NCI-H524 treated with DMSO at 0.1 percent for 48 hours (cell line): ENCODE data around the gene FRRS1L.

Experiments used
- DNase-seq: peaks from one replicate; lab custom pipeline; 2025; lab: John Stamatoyannopoulos, UW

FRRS1L gene

GRCh38 chr9:109166771-109167601 lies at the start of gene FRRS1L:
Gene FRRS1L, minus strand, starts transcription at chr9:109167249. Its CDS starts 111 bp downstream, at chr9:109167138.
- DNase-seq = no peak

DNA sequence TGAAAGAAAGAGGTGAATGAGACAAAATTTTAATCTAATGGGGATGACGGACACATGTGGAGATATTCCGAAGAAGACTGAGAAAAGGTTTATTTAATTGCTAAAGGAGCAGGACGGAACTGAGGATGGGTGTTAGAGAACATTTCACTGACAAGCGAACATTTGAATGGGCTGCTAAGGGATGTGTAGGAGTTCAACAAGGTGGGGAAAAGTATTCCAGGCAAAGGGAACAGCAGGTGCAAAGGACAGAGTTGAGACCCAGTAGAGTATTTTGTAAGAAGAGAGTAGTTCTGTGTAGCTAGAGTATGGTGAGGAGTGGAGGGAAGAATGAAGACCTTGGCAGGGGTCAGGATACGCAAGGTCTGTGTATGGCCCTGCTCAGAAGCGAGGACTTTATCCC lies 47.4 kb upstream of the FRRS1L start:
- DNase-seq = no peak

DNA sequence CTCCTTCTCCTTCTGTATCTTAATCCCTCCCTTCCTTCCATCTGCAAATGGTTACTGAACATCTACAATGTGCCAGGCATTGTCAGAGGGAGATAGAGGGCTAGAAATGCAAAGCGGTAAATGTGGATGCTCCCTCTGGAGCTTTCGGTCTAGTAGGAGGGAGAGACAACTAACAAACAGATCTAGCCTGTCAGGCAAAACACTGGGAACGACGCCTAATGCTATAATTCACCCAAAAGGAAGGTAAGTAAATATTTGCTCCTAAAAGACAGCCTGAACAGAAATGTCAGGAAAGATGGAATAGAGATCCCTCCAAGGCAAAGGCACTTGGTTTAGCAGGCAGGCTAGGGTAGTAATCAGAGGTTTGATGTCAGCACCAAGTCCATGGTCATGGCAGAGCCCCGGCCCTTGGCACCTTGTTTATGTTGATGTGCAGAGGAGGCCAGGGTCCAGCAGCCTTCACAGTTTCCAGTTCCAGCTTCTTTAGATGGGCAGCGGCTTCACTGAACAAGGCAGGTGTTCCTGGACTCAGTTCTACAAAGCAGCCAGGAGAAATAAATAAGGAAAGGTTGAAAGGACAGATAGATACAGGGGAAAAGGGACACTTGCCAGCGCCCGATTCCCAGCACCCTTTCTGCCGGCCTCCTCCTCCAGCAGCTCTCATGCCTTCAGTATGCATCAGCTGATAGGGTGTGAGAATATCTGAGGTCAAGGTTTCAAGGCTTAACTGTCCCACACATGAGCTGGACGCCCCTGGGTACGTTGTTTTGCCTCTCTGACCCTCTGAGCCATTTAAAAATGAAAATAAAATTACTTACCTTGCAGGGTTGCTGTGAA lies 46.5 kb upstream of the FRRS1L start:
- DNase-seq = no peak

- DNase-seq = no peak
These were observed 45.7 kb upstream of the FRRS1L start for GRCh38 chr9:109212768-109213167.

DNA sequence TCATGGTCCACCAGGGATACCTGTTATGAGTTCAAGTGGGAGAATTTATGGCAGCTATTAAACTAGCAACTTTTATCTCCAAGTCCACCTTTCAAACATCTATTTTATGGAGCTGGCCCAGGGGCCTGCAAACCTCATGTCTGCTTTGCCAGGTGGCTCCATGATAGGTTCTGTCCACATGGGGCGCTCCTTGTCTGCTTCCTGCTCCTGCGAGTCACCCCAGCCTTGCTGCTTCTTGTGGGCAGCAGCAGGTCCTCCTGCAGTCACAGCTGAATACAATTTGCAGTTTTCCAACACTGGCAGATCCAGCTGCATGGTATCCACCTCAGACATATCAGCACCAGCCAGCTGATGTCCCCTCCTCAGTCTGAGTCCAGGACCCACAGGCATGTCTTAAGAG lies 39.6 kb upstream of the FRRS1L start:
- no peak for DNase-seq

DNA sequence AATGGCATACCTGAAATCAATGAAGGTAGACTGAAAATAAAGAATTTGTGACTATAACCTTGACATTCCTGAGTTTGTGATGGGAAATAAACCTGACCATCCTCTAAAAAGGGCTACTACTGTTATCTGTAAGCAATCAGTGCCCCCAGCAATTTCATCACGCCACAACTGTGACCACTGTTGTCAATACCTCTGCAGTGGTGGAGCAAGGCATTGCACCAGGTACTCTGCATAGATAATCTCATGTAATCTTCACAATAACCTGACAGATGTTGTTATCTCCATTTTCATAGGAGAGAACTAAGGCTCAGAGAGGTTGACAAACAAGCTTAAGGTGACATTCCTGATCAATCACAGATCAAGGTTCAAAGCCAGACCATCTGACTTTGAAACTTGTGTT lies 38.5 kb upstream of the FRRS1L start:
- no peak for DNase-seq

GRCh38 chr9:109203761-109204360 lies 36.8 kb upstream of the FRRS1L start:
- no peak for DNase-seq

DNA sequence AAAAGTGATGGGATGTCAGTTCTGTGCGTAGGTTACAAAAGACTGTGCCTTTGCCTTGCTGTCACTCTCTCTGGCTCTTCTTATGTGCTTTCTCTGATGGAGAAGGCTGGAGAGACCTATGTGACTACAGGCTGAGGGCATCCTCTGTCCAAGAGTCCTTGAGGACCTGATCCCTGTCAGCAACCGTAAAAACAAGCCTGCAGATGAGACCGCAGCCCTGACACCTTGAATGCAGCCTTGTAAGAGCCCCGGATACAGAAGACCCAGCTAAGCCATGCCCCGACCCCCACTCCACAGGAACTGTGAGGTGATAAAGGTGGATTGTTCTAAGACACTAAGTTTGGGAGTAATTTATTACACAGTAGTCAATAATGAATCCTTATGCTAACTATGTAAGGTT lies 32.6 kb upstream of the FRRS1L start:
- DNase-seq = no peak

DNA sequence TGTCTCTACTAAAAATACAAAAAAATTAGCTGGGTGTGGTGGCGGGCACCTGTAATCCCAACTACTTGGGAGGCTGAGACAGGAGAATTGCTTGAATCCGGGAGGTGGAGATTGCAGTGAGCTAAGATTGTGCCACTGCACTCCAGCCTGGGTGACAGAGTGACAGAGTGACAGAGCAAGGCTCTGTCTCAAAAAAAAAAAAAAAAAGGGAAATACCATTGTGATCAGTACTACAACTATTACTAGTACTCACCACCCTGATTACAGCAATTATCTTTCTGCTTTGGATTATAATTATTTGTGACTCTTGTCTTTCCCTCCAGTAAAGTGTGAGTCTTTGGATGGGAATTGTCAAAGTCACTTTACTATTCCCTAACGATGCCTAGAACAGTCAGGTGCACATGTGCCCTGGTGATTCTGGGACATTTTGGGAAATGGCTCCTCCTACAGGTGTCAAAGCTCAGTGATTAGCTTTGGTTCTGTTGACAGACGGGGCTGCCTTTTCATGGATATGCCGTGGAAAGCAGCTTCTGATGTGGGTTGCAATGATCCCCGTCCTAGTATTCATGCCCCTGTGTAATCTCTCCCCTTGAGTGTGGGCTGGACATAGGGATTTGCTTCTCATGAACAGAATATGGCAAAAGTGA lies 31.8 kb upstream of the FRRS1L start:
- DNase-seq = no peak

DNA sequence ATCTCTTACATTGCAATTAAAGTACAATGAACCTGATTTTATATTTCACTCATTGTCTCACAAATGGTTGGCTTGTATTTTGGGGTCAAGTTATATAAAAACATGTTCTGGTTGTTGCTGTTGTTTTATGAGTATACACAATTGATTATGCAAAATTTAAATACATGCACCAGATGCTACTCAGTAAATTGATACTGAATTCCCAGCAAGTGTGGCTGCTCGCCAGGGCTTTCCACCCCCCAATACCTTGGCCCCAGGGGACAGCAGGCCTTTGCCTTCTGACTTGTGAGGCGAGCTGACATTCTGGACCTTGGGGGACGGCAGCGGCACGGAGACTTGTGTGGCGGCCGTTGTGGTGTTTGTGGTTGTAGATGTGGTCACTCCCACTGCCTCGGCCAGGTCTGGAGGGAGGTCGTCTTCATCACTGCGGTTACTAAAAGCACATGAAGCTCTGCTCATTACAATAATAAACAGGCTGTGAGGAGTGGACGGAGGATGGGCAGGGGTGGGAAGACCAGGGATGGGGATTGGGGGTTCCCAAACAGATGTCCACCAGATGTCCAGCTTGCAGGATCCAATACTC lies 27.0 kb upstream of the FRRS1L start:
- DNase-seq = peak; percentile 75

- DNase-seq = peak; percentile 58
These were observed 25.8 kb upstream of the FRRS1L start for GRCh38 chr9:109192732-109193361.

GRCh38 chr9:109191746-109192145 lies 24.7 kb upstream of the FRRS1L start:
- no peak for DNase-seq

- DNase-seq = no peak
These were observed 23.1 kb upstream of the FRRS1L start for GRCh38 chr9:109190151-109190550.

DNA sequence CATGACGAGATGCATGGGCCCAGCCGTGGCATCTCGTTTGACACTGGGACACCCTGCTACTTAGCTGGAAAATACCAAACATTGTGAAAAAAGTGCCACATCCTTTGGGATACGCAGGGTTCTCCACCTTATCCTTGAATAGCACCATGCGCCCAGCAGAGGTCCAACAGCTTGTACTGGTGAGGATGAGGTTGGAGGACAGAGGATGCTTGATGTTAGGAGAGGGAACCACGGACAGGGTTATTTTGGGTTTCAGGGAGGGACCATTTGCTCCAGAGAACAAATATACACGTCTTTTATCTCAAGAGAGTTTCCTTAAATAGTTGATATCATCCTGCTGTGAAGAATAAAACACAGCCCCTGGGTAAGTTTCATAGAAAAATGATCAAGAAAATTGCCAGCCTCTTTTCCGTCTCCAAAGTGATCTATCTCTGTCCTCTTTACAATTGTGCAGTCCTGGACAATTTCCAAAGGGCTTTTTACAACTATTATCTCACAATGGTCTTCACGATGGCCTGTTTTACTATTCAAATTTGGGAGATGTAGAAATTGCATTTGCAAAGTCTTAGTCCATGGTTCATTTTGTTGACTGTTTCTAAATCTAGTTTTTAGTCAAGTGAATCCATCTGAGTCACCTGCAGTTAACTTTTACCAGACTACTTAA lies 19.9 kb upstream of the FRRS1L start:
- no peak for DNase-seq

DNA sequence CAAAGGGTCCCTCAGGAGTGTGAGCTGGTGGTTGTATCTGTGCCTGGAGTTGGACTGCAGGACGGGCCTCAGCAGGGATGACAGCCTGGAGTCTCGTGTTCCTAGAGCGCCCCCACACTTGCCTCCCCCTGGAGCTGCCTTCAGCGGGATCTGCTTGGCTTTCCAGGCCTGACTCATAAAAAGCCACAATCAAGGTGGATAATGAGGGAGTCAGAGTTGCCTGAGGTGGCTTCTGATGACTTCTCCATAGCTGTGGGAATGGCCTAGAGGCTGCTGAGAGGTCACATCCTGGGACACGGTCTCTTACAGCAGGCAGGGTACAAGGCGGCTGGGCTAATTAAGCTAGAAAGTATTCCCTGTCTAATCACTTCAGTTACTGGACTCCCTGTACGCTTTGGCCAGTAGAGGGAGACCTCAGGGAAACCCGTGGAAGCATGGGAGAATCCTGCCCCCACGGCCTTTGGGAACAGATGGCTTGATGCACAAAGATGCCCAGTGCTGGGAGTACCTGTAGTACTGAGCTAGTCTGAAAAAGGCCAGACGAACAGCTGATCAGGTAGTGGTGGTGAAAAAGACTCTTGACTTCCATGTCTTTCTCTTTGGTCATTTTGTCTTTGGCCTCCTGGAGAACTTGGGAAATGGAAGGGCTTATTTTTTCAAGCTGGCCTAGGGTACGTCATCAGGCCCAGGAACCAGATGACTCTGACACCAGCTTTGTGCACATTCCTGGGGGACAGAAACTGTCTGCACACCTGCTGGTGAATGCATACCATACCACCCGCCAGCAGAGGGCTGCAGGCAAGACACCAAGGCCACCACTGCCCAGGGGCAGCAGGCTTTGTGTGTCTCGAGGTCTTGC lies 16.1 kb upstream of the FRRS1L start:
- peak; percentile 94 for DNase-seq

GRCh38 chr9:109182550-109182939 lies 15.5 kb upstream of the FRRS1L start:
- no peak for DNase-seq

GRCh38 chr9:109181284-109181683 lies 14.2 kb upstream of the FRRS1L start:
- no peak for DNase-seq

DNA sequence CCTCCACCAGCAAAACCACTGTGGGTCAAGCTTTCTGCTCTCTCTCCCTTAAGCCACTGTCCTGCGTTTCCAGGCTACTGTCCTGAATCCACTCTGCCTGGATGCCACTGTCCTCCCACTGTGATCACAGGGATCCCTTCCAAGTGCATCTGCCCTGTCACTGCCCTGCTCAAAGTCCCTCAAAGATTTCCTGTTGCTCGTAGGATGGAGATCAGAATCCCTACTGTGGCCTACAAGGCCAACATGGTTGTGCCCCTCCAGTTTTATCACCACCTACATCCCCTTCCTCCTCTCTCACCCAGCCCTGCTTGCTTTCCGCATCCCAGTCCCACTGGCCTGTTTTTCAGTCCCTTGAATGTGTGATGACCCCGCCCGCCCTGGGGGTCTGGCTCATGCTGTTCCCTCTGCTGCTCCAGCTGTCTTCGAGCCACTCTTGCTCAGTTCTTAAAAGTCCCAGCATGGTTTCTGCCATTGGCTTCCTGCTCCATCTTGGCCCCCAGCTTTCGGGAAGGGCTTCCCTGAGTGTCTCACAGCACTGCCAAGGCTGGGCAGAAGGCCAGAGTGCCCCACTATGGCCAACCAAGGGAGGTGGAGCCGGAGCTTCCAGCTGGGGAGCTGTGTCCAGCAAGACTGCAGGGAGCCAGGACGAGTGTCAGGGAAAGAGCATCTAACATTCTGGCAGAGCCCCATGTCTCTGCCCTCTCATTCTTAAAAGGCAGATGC lies 12.9 kb upstream of the FRRS1L start:
- DNase-seq = no peak

- no peak for DNase-seq
These were observed 9.9 kb upstream of the FRRS1L start for GRCh38 chr9:109176963-109177362.
